ENCODE measurements around the gene GOLGA3.
"Not testable (repeated sequence)": the region's sequence is repeated elsewhere in the genome, so short reads cannot be mapped to it uniquely, and the experiment has no call there.

Gene GOLGA3

GRCh38 chr12:132777614-132778013, 51.1 kb downstream of the GOLGA3 start:
- no peak for DNase-seq

DNA sequence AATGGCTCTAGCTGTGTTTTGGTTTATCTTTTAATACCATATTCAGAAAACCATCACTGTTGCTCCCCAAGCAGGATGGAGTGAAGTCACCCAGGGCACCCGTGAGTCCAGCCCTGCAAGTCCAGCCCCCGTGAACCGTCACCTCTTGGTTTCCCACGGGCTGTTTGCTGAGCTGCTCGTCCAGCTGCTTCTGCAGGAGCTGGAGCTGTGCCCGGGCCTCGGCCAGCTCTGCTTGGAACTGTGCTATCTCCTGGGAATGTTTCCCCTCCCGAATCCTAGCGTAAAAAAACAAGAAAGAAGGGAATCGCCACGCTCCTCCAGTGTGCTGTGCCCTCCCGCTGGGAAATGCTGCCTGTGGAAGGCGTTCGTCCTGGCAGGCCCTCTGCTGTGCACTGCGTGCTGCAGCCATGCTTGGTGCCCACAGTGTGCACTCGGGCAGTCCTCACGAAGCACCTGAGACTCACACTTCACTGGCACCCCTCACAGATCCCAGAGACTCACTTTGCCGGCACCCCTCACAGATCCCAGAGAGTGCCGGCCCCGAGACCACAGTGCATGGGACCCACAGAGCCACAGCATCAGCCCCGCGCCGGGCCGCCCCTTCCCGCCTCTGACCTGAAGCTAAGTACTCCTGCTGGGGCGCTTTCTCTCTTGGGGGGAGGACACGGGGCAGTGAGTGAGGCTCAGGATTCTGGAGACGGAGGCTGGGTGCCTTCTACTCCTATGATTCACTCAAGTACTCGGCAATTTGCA, 51.7 kb downstream of the GOLGA3 start:
- no peak for DNase-seq

DNA sequence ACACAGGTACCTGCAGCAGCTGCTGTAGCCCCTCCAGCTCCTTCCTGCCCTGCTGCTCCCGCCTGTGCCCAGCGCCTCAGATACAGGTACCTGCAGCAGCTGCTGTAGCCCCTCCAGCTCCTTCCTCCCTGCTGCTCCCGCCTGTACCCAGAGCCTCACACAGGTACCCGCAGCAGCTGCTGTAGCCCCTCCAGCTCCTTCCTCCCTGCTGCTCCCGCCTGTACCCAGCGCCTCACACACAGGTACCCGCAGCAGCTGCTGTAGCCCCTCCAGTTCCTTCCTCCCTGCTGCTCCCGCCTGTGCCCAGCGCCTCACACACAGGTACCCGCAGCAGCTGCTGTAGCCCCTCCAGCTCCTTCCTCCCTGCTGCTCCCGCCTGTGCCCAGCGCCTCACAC, 52.4 kb downstream of the GOLGA3 start:
- not testable (repeated sequence) for DNase-seq

DNA sequence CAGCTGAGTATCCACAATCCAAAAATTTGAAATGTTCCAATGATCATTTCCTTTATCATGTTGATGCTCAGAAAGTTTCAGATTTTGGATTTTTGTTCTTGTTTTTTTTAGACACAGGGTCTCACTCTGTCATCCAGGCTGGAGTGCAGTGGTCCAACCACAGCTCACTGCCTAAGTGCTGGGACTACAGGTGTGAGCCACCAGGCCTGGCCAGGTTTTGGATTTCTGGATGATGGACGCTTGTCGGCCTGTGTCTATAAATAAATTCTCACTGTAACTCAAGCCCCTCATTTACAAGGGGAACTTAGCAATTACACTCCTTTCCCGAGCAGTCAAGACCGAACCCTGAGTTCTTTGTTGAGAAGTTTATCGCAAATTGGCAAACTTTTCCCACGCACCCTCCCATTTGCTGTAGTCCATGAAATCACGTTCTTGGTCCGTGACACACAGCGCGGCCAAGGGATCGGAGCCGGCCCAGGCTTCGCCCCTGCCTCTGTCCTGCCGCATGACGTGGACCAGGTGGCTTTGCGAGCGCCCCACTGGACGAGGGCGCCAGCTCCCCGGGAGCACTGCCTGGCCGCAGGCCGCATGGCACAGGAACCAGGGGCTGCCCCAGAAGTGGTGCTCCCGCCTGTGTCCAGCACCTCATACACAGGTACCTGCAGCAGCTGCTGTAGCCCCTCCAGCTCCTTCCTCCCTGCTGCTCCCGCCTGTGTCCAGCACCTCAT, 53.0 kb downstream of the GOLGA3 start:
- DNase-seq = no peak

GRCh38 chr12:132774646-132775275, 53.9 kb downstream of the GOLGA3 start:
- DNase-seq = no peak

DNA sequence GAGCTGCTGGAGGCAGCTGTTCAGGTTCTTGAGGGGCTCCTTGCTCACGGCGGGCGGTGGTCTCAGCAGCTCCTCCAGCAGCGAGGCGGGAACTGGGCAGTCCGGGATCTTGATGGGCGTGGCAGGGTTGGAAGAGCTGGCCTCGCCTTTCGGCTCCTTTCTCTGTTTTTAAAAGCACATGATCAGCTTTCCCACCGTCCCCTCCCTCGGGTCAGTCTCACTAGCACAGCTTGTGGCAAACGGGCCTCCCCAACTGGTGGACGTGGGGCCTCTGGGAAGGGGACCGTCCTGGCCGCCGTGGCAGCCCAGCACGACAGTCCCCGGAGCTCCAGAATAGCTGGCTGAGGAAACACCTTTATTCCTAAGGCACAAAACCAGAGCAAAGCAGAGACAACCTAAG, 54.5 kb downstream of the GOLGA3 start:
- DNase-seq = no peak

DNA sequence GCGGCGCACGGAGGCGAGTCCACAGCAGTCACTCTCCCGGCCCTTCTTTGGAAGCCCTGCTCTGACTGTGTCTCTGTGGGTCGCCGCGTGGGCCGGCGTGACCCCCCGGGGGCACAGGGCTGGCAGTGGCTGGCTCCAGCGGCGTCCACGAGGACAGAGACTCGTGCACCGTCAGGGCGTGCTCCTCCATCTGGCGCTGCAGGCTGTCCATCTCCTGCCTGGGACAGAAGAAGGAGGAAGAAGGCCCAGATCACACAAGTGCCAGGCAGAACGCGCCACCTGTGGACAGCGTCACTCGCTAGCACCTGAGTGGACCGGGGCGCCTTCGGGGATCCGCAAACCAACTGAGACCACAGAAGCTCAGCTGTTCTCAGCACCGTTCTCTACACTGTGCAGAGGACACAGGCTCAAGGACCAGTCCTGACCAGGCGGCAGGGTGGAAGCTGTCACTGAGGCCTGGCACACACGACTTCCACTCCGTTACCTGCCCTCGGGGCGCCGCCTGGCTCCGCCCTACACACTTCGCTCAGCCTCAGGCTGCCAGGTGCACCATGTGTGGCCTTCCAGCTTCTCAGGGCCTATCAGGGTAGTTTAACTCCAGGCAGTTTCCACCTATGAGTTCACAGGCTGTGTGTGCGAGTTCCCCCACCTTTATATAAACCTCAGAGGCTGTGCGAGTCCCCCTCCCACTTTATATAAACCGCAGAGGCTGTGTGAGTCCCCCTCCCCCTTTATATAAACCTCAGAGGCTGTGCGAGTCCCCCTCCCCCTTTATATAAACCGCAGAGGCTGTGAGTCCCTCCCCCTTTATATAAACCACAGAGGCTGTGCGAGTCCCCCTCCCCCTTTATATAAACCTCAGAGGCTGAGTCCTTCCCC, 55.4 kb downstream of the GOLGA3 start:
- DNase-seq = no peak

- DNase-seq = no peak
These were observed 56.1 kb downstream of the GOLGA3 start for GRCh38 chr12:132772606-132773005.

DNA sequence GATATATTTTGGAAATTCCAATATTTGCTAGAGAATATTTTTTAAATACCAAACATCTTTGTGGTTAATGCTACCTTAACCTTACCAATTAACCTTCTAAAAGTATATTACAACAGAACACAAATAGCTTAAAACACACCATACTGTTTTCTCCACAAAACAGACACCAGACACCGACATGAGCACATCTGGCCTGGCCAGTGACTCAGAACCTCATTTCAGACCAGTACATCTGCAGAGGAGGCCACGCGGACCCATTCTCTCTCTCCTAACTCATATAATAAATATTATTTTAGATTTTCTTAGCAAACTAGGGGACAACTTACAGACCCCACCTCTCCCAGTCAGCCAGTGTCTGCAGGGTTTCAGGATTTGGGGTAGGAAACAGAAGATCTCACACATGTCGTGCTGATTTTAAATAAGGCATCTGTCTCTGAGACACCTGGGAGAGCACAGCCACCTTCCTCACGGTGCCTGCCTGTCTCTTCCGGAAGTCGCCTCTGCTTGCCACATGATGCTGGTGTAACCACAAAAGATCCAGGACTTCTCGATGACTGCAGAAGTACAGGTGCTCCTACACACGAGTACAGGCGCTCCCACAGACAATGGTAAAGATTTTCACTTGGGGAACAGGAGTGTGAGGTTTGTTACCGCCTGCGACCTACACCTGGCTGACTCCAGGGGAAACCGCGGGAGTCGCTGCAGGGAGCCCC, 57.4 kb downstream of the GOLGA3 start:
- peak; percentile 60 for DNase-seq

GRCh38 chr12:132766380-132767085, 62.1 kb downstream of the GOLGA3 start:
- no peak for DNase-seq

DNA sequence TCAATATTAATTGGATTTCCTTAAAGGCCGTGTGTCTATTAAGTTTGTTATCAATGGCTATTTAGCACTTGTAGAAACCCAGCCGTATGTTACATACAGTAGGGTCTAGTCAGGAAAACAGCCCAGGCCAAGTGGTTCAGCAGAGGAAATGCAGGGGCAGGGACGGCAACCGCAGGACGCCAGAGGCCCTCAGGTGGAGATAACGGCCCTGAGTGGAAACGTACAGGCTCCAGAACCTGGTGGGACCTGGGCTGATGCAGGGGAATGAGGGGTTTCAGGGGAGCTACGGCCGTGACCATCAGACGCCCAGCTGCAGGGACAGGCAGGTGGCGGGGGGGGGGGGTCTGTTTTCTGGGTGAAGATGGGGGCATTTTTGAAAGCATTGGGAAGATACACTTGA, 63.3 kb downstream of the GOLGA3 start:
- DNase-seq = no peak

DNA sequence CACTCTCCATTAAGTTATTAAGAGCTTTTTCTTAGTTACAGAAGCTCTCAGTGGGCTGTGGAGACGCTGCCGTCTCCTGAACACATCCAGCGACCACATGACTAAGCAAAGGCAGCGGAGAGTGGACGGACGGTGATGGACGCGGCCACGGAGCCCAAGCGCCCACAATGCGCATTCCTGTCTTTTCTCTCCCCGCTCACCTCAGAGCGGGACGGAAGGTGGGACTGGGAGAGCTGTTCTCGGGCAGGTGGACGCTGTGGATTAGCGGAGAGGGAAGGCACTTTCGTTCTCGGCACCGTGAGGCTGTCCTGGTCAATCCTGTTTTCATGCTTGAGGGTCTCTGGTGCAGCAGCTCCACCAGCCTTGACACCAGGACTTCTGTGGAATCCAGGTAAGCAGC, 64.4 kb downstream of the GOLGA3 start:
- DNase-seq = no peak

- DNase-seq = peak; percentile 90
These were observed 66.6 kb downstream of the GOLGA3 start for GRCh38 chr12:132761921-132762583.

DNA sequence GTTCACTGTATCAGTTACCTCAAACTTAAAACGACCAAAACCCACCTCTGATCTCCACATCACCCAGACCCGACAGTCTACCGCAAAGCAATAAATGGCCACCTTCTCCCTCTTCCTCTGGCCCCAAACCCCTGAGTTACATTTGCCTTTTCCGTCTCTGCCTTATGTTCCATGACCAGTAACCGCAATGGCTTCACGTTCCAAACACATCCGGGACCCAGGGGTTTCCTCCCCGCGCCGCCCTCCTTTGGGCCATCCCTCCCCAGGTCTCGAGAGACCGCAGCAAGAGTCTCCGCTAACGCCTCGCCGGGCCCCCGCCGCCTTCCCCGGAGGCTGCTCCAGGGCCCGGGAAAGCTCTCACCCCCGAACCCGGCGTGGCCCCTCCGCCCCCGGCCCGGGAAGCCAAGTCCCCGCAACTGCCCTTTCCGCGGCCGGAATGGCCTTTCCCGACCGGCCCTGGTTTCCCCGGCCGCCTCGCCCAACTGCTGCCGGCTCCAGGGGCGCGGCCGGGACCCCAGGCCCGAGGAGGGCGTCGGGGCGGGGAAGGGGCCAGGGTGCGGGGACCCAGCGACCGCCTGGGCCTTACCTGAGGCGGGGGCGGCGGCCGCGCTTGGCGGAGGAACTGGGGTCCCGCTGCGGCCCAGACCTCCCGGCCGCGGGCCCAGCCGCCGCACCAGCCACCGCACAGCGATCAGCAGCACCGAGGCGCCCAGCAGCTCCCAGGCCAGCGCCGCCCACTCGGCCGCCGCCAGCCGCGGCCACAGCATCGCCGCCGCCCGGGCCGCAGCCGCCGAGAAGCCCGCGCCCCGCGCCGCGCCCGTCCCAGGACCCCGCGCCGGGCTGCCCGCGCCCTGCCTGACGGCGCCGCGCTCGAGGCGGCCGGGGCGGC, 67.4 kb downstream of the GOLGA3 start, which contains the start of gene ANKLE2:
Gene ANKLE2, minus strand, starts transcription at position 801 of the 889 bp plus-strand sequence. Its CDS starts 34 bp downstream, at position 767.
- peak; percentile 65 for DNase-seq

DNA sequence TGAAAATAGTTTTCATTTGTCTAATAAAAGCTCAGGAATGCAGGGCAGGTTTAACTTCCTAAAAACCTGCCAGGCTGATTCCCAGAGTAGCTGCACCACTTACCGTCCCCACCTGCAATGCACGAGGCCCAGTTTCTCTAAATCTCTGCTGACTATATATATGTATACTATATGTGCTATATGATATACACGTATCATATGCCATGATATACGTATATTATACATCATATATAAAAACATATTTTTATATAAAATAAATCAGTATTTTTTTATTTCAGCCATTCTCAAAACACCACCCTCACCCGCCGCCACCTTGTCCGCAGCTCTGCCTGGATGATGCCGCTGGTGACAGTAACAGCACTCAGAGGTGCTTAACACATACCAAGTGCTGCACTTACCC, 69.3 kb downstream of the GOLGA3 start:
- no peak for DNase-seq

DNA sequence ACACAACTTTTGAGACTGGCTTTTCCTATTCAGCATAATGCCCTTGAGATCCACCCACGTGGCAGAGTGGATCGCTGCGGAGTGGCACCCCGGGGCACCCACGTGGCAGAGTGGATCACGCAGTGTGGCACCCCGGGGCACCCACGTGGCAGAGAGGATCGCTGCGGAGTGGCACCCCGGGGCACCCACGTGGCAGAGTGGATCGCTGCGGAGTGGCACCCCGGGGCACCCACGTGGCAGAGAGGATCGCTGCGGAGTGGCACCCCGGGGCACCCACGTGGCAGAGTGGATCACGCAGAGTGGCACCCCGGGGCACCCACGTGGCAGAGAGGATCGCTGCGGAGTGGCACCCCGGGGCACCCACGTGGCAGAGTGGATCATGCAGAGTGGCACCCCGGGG, 69.8 kb downstream of the GOLGA3 start:
- DNase-seq = not testable (repeated sequence)

GRCh38 chr12:132754160-132754932, 74.3 kb downstream of the GOLGA3 start:
- DNase-seq = no peak

GRCh38 chr12:132753670-132754069, 75.0 kb downstream of the GOLGA3 start:
- DNase-seq = not testable (repeated sequence)

DNA sequence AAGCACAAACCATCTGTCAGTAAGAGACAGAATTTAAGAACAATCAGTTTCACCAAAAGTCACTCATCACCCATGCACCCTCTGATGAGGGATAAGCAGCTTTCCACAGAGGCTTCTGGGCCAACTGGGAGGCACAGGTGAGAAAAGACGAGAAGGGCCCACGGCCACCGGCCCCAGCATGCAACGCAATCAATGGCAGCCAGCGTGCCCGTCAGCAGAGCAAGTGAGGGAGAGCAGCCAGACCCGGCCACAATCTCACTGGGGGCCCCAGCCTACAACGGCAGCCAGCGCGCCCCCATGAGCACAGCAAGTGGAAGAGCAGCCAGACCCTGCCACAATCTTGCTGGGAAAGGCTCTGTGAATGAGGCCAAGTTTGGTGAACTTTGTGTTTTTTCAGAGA, 80.3 kb downstream of the GOLGA3 start:
- no peak for DNase-seq
